Liver (tissue), 9 donors: ENCODE data around the gene CYP4F11. TPM values are rescaled to one million over a fixed set of nuclear protein-coding genes. Genes with fewer than 3 reads are reported as not detected.

Experiments
- DNase-seq: peaks from one replicate; pipeline ENCODE4 v3.0.0-alpha.2; 2017; ENCODE audit warnings: low spot score
- H3K27ac ChIP-seq, 2 donors: one replicate each; pipeline ENCODE4 v1.7.0; 2013; ENCODE audit warnings: inconsistent platforms in 2 of 2, low read length in 2 of 2, control low read depth in 1 of 2, low read depth in 1 of 2, mild to moderate bottlenecking in 1 of 2
- H3K27me3 ChIP-seq, 4 donors: one replicate each; pipeline versions ENCODE4 v1.6.1 to v1.7.0; 2013; ENCODE audit warnings: low read length in 3 of 4, inconsistent platforms in 1 of 4, mild to moderate bottlenecking in 1 of 4, moderate library complexity in 1 of 4; ENCODE audit not compliant: control insufficient read depth in 4 of 4, insufficient read depth in 4 of 4
- H3K36me3 ChIP-seq, 4 donors: one replicate each; pipeline versions ENCODE4 v1.6.1 to v1.7.0; 2013; ENCODE audit warnings: low read length in 3 of 4, mild to moderate bottlenecking in 3 of 4, low read depth in 1 of 4, moderate library complexity in 1 of 4; ENCODE audit not compliant: control insufficient read depth in 4 of 4, insufficient read depth in 3 of 4
- H3K4me1 ChIP-seq, 4 donors: one replicate each; pipeline versions ENCODE4 v1.6.1 to v1.7.0; 2013; ENCODE audit warnings: low read length in 3 of 4, mild to moderate bottlenecking in 3 of 4, moderate library complexity in 1 of 4; ENCODE audit not compliant: control insufficient read depth in 4 of 4, insufficient read depth in 4 of 4
- H3K4me3 ChIP-seq, 3 donors: one replicate each; pipeline versions ENCODE4 v1.6.1 to v1.7.0; 2013; ENCODE audit warnings: low read length in 3 of 3, control low read depth in 1 of 3, low read depth in 1 of 3, mild to moderate bottlenecking in 1 of 3
- H3K9ac ChIP-seq, 2 donors: one replicate each; pipeline ENCODE4 v1.7.0; 2013; ENCODE audit warnings: low read length in 2 of 2, mild to moderate bottlenecking in 2 of 2, moderate library complexity in 2 of 2, control low read depth in 1 of 2, low read depth in 1 of 2
- H3K9me3 ChIP-seq, 4 donors: one replicate each; pipeline versions ENCODE4 v1.6.1 to v1.7.0; 2013; ENCODE audit warnings: low read length in 3 of 4; ENCODE audit not compliant: control insufficient read depth in 4 of 4
- EGR1 ChIP-seq, 2 donors: IDR thresholded peaks; 2 replicates each; pipeline ENCODE4 v1.6.1; 2016 to 2018; ENCODE audit warnings: antibody characterized with exemption in 2 of 2, low read depth in 2 of 2
- FOXA1 ChIP-seq: IDR thresholded peaks from 2 replicates; pipeline ENCODE4 v1.6.1; 2016; ENCODE audit warnings: antibody characterized with exemption
- FOXA2 ChIP-seq: IDR thresholded peaks from 2 replicates; pipeline ENCODE4 v1.6.1; 2016; ENCODE audit warnings: antibody characterized with exemption
- GABPA ChIP-seq, 2 donors: IDR thresholded peaks in 1 of 2; conservative IDR thresholded peaks in 1 of 2; 2 replicates each; pipeline ENCODE4 v1.6.1; 2016; ENCODE audit warnings: antibody characterized with exemption in 2 of 2, mild to moderate bottlenecking in 1 of 2, moderate library complexity in 1 of 2
- HNF4A ChIP-seq, 2 donors: conservative IDR thresholded peaks; 2 replicates each; pipeline ENCODE4 v1.6.1; 2016; ENCODE audit warnings: antibody characterized with exemption in 2 of 2, mild to moderate bottlenecking in 2 of 2
- HNF4G ChIP-seq: IDR thresholded peaks from 2 replicates; pipeline ENCODE4 v1.6.1; 2016; ENCODE audit warnings: antibody characterized with exemption
- JUND ChIP-seq, 2 donors: IDR thresholded peaks; 2 replicates each; pipeline ENCODE4 v1.6.1; 2016; ENCODE audit warnings: antibody characterized with exemption in 2 of 2
- NR2F2 ChIP-seq: IDR thresholded peaks from 2 replicates; pipeline ENCODE4 v1.6.1; 2016; ENCODE audit warnings: antibody characterized with exemption
- RAD21 ChIP-seq, 2 donors: IDR thresholded peaks; 2 replicates each; pipeline ENCODE4 v1.6.1; 2016; ENCODE audit warnings: antibody characterized with exemption in 2 of 2, mild to moderate bottlenecking in 2 of 2
- RXRA ChIP-seq, 2 donors: IDR thresholded peaks; 2 replicates each; pipeline ENCODE4 v1.6.1; 2017 to 2018; ENCODE audit warnings: antibody characterized with exemption in 2 of 2, mild to moderate bottlenecking in 1 of 2
- SP1 ChIP-seq: IDR thresholded peaks from 2 replicates; pipeline ENCODE4 v1.6.1; 2018; ENCODE audit warnings: antibody characterized with exemption, mild to moderate bottlenecking
- TAF1 ChIP-seq: conservative IDR thresholded peaks from 2 replicates; pipeline ENCODE4 v1.6.1; 2016; ENCODE audit warnings: antibody characterized with exemption, mild to moderate bottlenecking
- YY1 ChIP-seq: IDR thresholded peaks from 2 replicates; pipeline ENCODE4 v1.6.1; 2016; ENCODE audit warnings: antibody characterized with exemption, mild to moderate bottlenecking
- whole genome bisulfite sequencing: extraction: QIAGEN DNeasy Blood & Tissue Kit; methylation state at CpG from one replicate; pipeline ENCODE4 v1.1.7; 2013; 5-methylcytosine and 5-hydroxymethylcytosine counted together
- polyA plus RNA-seq, 2 donors: library from polyadenylated mRNA; stranded (reverse) in 1 of 2; unstranded in 1 of 2; fragments of 200-250 nt in 1 of 2; fragments of >200 nt in 1 of 2; fragmentation: Nextera tagmentation in 1 of 2; extraction: Ambion mirVana in 1 of 2; gene quantifications; one replicate each; pipeline versions ENCODE4 v1.2.1 to v1.2.3, GENCODE V29; 2013 to 2015
- total RNA-seq, 2 donors: library from RNA; depleted of rRNA; stranded (reverse); fragments of >200 nt; gene quantifications; one replicate each; pipeline ENCODE4 v1.2.3, GENCODE V29; 2014
- TF ChIP-seq, protein P1 (sequence below): IDR thresholded peaks from 2 replicates; pipeline ENCODE4 v1.6.1; 2016; ENCODE audit warnings: antibody characterized with exemption
- TF ChIP-seq, protein P2 (sequence below): IDR thresholded peaks from 2 replicates; pipeline ENCODE4 v1.6.1; 2016; ENCODE audit warnings: antibody characterized with exemption
- TF ChIP-seq, protein P3 (sequence below): fragments of 150-350 bp; IDR thresholded peaks from 2 replicates; pipeline ENCODE4 v1.5.1; 2017; ENCODE audit warnings: improper control_type of control experiment, low read depth, low read length; ENCODE audit not compliant: missing input control
- TF ChIP-seq, protein P4 (sequence below): IDR thresholded peaks from 2 replicates; pipeline ENCODE4 v1.6.1; 2016; ENCODE audit warnings: antibody characterized with exemption, mild to moderate bottlenecking
- TF ChIP-seq, protein P5 (sequence below): IDR thresholded peaks from 2 replicates; pipeline ENCODE4 v1.6.1; 2016; ENCODE audit warnings: antibody characterized with exemption
- donor health status: healthy.
- donor health status: healthy.
- donor health status: healthy.
- donor health status: healthy.
- donor health status: healthy.

The CYP4F11 gene, protein sequence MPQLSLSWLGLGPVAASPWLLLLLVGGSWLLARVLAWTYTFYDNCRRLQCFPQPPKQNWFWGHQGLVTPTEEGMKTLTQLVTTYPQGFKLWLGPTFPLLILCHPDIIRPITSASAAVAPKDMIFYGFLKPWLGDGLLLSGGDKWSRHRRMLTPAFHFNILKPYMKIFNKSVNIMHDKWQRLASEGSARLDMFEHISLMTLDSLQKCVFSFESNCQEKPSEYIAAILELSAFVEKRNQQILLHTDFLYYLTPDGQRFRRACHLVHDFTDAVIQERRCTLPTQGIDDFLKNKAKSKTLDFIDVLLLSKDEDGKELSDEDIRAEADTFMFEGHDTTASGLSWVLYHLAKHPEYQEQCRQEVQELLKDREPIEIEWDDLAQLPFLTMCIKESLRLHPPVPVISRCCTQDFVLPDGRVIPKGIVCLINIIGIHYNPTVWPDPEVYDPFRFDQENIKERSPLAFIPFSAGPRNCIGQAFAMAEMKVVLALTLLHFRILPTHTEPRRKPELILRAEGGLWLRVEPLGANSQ
- 10 to 100 TPM in 1 of 2 donors, 1 to 10 TPM in 1; 2.1 to 77.4 TPM for total RNA-seq
- polyA plus RNA-seq, result 10 to 100 TPM; 14.3 to 50.4 TPM

DNA sequence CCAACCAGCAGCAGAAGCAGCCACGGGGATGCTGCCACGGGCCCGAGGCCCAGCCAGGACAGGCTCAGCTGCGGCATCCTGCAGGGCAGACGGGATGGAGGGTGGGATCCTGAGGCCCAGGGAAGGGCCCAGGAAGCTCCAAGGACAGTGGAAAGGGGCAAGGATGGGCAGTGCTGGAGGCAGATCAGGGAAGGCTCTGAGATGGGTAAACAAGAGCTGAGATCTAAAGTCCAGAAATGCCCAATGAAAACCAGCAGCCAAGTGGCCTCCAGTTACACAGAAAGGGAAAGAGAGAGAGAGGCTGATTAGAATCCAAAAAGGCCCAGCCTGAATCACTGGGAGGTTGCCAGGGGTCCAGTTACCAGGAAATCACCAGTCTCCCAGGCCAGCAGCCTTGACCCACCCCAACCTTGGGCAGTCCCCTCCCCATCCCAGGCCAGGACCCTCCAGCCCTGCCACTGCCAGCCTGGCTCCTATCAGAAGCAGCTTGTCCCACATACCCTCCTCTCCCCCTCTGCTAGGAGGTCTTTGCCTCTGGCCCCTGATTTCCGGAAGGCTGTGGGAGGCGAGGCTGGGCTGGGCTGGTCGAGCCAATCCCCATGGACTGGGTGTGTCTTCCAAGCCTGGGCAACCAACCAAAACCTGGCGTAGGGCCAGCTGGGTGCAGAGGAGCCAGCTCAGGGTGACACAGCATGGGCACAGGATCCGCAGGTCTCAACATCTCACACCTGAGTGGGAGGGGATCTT, at the start of gene CYP4F11:
Gene CYP4F11, minus strand, starts transcription at position 198 of the 747 bp plus-strand sequence. Its CDS starts 121 bp downstream, at position 77.
- no peaks in the 10 kb centered on the region for H3K27me3 ChIP-seq
- peak within 1 kb of the TSS; percentile 69 to 73 (median 70) for H3K4me3 ChIP-seq
- 17% methylated on average over 10 of the region's 10 CpGs for WGBS
- peak within 1 kb of the TSS; percentile 52 to 58 for H3K9ac ChIP-seq
- TF ChIP-seq JUND (IDR thresholded peaks at IDR 0.05), result peak in 1 of 2 donors; percentile 59
- TF ChIP-seq FOXA2, result peak; percentile 84
- no peak for TF ChIP-seq RAD21 (IDR thresholded peaks at IDR 0.05)
- TF ChIP-seq, protein P1, sequence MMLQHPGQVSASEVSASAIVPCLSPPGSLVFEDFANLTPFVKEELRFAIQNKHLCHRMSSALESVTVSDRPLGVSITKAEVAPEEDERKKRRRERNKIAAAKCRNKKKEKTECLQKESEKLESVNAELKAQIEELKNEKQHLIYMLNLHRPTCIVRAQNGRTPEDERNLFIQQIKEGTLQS, result no peak
- peak; percentile 77 to 81 for TF ChIP-seq RXRA (IDR thresholded peaks at IDR 0.05)
- TF ChIP-seq, protein P2, sequence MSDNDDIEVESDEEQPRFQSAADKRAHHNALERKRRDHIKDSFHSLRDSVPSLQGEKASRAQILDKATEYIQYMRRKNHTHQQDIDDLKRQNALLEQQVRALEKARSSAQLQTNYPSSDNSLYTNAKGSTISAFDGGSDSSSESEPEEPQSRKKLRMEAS, result peak; percentile 63
- TF ChIP-seq, protein P3, sequence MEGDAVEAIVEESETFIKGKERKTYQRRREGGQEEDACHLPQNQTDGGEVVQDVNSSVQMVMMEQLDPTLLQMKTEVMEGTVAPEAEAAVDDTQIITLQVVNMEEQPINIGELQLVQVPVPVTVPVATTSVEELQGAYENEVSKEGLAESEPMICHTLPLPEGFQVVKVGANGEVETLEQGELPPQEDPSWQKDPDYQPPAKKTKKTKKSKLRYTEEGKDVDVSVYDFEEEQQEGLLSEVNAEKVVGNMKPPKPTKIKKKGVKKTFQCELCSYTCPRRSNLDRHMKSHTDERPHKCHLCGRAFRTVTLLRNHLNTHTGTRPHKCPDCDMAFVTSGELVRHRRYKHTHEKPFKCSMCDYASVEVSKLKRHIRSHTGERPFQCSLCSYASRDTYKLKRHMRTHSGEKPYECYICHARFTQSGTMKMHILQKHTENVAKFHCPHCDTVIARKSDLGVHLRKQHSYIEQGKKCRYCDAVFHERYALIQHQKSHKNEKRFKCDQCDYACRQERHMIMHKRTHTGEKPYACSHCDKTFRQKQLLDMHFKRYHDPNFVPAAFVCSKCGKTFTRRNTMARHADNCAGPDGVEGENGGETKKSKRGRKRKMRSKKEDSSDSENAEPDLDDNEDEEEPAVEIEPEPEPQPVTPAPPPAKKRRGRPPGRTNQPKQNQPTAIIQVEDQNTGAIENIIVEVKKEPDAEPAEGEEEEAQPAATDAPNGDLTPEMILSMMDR, result no peak
- TF ChIP-seq NR2F2, result peak; percentile 68
- peak in 1 of 2 donors; percentile 54 for TF ChIP-seq GABPA (IDR thresholded peaks at IDR 0.05 in 1 of 2, conservative IDR thresholded peaks at IDR 0.05 in 1 of 2)
- TF ChIP-seq YY1, result peak; percentile 56
- peak; percentile 76 for TF ChIP-seq FOXA1
- peak; percentile 97 for TF ChIP-seq SP1
- TF ChIP-seq HNF4A (conservative IDR thresholded peaks at IDR 0.05), result peak; percentile 88 to 92
- peak; percentile 76 for TF ChIP-seq HNF4G
- no peak for TF ChIP-seq EGR1 (IDR thresholded peaks at IDR 0.05; ENCODE audit: low read depth in 2 of 2)
- TF ChIP-seq TAF1, result peak; percentile 75
- TF ChIP-seq, protein P4, sequence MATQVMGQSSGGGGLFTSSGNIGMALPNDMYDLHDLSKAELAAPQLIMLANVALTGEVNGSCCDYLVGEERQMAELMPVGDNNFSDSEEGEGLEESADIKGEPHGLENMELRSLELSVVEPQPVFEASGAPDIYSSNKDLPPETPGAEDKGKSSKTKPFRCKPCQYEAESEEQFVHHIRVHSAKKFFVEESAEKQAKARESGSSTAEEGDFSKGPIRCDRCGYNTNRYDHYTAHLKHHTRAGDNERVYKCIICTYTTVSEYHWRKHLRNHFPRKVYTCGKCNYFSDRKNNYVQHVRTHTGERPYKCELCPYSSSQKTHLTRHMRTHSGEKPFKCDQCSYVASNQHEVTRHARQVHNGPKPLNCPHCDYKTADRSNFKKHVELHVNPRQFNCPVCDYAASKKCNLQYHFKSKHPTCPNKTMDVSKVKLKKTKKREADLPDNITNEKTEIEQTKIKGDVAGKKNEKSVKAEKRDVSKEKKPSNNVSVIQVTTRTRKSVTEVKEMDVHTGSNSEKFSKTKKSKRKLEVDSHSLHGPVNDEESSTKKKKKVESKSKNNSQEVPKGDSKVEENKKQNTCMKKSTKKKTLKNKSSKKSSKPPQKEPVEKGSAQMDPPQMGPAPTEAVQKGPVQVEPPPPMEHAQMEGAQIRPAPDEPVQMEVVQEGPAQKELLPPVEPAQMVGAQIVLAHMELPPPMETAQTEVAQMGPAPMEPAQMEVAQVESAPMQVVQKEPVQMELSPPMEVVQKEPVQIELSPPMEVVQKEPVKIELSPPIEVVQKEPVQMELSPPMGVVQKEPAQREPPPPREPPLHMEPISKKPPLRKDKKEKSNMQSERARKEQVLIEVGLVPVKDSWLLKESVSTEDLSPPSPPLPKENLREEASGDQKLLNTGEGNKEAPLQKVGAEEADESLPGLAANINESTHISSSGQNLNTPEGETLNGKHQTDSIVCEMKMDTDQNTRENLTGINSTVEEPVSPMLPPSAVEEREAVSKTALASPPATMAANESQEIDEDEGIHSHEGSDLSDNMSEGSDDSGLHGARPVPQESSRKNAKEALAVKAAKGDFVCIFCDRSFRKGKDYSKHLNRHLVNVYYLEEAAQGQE, result peak; percentile 87
- TF ChIP-seq, protein P5, sequence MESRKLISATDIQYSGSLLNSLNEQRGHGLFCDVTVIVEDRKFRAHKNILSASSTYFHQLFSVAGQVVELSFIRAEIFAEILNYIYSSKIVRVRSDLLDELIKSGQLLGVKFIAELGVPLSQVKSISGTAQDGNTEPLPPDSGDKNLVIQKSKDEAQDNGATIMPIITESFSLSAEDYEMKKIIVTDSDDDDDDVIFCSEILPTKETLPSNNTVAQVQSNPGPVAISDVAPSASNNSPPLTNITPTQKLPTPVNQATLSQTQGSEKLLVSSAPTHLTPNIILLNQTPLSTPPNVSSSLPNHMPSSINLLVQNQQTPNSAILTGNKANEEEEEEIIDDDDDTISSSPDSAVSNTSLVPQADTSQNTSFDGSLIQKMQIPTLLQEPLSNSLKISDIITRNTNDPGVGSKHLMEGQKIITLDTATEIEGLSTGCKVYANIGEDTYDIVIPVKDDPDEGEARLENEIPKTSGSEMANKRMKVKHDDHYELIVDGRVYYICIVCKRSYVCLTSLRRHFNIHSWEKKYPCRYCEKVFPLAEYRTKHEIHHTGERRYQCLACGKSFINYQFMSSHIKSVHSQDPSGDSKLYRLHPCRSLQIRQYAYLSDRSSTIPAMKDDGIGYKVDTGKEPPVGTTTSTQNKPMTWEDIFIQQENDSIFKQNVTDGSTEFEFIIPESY, result peak; percentile 57
- no peaks in the 10 kb centered on the region for H3K9me3 ChIP-seq
- no peaks in the 10 kb centered on the region for H3K36me3 ChIP-seq
- H3K27ac ChIP-seq, result peak within 1 kb of the TSS; percentile 94 to 97
- DNase-seq, result peak; percentile 42
- peaks cover 6 to 33% (median 24%) of the 10 kb centered on the region in 4 donors for H3K4me1 ChIP-seq
